Stimulated activated CD4-positive, alpha-beta T cell treated with anti-CD3 and anti-CD28 coated beads, Interleukin-1b, Interleukin-23, amount 100 ng/mL, for 48 hours (primary cell): ENCODE measurements around the gene MEI1.
"Not testable (repeated sequence)": the region's sequence is repeated elsewhere in the genome, so short reads cannot be mapped to it uniquely, and the experiment has no call there.

Experiments used
- DNase-seq: peaks from one replicate; pipeline ENCODE4 v3.0.0-alpha.2; 2020

The MEI1 gene, protein sequence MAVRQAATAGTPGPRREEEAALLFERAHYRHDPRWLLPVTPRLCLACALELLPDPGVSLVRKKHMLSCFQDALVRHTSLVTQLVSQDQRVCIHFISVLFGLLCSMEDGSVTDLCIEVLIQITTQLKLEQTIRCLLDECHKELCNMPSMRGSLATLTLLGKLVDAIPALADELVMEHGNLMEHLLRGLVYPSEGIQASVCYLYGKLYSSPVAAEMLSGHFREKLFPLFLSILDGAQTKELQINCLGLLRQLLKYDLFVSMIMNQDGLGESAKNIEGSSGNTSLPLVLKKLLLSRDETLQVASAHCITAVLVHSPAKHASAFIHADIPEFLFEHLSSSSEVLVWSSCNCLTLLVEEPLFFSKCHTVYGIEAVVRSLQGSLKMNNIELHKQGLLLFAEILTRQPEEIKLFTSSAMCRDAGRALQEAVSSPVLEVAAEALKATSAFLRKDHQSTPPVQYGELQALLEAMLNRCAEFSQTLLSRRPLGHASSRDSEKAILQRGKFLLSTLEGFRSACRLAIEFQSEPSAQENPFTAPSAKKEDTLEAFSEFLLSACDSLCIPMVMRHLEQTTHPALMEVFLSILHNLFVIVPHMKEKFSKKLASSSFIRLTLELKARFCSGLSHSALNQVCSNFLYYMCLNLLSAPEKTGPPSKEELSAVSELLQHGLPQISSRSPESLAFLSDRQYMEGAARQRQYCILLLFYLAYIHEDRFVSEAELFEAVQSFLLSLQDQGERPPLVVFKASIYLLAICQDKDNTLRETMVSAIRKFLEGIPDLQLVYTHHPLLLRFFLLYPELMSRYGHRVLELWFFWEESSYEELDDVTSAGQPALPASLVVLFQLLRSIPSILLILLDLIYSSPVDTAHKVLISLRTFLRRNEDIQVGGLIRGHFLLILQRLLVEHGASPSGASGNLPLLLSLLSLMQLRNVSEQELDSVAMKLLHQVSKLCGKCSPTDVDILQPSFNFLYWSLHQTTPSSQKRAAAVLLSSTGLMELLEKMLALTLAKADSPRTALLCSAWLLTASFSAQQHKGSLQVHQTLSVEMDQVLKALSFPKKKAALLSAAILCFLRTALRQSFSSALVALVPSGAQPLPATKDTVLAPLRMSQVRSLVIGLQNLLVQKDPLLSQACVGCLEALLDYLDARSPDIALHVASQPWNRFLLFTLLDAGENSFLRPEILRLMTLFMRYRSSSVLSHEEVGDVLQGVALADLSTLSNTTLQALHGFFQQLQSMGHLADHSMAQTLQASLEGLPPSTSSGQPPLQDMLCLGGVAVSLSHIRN

DNA sequence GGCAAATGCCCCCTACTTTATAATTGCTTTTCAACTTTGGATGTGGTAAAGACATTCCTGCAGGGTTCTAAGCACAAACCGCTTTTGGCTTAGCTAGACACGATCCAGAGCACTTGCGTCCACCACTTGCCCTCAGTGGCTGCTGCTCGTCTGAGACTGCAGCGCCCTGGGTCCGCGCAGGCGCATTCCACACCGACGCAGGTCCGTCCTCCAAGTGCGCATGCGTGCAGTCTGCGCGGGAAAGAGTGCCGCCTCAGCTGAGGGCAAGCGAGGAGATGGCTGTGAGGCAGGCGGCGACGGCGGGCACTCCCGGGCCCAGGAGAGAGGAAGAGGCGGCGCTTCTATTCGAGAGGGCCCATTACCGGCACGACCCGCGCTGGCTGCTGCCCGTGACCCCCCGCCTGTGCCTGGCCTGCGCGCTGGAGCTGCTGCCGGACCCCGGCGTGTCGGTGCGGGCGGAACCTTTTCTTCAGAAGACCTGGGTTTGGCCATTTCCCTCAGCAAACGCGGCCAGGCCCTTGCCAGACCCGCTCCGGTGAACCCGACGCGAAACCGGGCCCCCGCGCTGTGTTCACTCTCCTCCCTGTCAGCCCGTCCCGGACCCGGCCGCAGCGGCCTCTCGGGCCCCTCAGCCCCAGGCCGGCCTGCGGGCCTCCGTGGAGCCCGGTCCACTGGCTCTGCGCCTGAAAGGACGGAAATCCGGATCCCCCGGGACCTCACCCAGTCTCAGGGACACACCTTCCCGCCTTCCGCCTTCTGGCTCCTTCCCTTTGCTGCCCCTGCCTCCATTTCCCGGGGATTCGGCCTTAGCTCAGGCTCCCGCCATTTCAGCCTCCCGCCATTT is at the start of gene MEI1:
TSS of gene MEI1 (plus strand) at position 240 of the 844 bp plus-strand sequence. CDS start at position 276, 36 bp downstream.
- DNase-seq: peak; percentile 94

DNA sequence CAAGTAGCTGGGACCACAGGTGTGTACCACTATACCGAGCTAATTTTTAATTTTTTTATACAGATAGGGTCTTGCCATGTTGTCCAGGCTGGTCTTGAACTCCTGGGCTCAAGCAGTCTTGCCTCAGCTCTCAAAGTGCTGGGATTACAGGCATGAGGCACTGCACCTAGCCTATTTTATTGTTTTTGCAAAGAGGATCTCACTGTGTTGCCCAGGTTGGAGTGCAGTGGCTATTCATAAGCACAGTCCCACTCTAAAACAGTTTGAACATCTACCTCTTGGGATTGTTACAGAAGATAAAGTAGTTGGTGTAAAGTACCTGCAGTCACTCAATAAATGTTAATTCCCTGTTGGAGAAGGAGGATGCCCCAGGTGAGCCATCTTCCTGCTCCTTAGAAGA is 49.1 kb upstream of the MEI1 start:
- no peak for DNase-seq

DNA sequence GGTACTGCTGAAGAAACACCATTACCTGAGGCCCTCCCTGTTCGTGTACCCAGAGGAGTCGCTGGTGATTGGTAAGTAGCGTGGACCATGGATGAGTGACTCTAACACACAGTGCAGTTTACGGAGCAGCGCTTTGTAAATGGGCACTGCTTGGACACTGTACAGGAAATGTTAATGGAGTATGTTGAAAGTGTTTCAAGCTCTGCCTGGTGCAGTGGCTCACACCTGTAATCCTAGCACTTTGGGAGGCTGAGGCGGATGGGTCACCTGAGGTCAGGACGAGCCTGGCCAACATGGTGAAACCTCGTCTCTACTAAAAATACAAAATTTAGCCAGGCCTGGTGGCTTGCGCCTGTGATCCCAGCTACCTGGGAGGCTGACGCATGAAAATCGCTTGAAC is 48.5 kb upstream of the MEI1 start:
- no peak for DNase-seq

- DNase-seq: no peak
Observed at GRCh38 chr22:41654322-41654721, 45.0 kb upstream of the MEI1 start.

- DNase-seq: no peak
Observed at GRCh38 chr22:41656556-41656955, 42.7 kb upstream of the MEI1 start.

- no peak for DNase-seq
Observed at GRCh38 chr22:41657709-41658108, 41.6 kb upstream of the MEI1 start.

DNA sequence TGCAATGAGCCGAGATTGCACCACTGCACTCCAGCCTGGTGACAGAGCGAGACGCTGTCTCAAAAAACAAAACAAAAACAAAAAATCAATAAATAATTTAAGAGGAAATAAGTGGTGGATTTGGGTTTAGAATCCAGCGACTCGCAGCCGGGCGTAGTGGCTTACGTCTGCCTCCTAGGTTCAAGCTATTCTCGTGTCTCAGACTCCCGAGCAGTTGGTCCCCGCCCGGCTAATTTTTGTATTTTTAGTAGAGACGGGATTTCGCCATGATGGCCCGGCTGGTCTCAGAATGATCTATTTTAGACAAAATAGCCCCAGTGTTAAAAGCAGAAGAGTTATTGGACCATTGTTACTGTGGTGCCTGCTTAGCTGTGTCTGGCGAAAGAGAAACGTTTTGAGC is 40.4 kb upstream of the MEI1 start:
- no peak for DNase-seq

DNA sequence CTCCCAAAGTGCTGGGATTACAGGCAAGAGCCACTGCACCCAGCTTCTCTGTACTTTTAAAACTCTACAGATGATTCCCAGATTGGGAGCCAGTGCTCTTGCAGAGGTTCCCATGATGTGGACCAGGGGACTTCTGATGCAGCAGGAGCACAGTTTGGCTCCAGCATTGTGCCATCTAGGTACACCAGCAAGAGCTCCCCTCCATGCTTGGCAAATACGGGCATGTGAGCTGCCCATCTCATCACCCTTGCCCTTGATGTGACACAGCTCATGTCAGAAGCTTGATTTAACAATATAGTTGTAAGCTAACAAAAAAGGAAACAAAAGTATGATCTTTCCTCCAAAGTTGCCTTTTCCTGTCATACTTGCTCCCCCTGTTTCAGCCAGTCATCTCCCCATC is 39.4 kb upstream of the MEI1 start:
- DNase-seq: no peak

DNA sequence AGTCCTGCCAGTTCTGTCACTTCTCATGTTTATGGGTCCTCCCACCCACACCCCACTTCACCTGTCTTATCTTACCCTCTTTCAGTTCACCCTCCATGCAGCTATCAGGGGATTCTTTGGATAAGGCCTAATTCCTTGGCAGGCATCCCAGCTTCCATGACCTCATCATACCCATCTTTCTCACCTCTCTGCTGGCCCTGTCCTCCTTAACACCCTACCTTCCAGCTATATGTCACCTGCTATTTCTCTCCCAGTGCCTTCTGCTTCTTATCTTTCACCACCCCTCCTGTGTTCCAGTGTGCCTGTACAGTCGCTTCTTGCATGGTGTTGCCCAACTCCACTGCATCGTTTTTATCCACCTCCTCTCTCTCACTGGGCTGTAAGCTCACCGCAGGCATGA is 38.9 kb upstream of the MEI1 start:
- no peak for DNase-seq

GRCh38 chr22:41661088-41661487 is 38.2 kb upstream of the MEI1 start:
- DNase-seq: no peak

DNA sequence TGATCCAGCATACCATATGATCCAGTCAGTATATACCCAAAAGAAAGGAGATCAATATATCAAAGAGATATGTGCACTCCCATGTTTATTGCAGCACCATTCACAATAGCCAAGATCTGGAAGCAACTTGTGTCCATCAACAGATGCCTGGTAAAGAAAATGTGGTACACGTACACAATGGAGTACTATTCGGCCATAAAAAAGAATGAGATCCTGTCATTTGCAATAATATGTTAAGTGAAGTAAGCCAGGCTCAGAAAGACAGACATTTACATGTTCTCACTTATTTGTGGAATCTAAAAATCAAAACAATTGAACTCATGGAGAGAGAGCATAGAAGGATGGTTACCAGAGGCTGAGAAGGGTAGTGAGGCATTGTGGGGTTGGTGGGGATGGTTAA is 37.6 kb upstream of the MEI1 start:
- no peak for DNase-seq

DNA sequence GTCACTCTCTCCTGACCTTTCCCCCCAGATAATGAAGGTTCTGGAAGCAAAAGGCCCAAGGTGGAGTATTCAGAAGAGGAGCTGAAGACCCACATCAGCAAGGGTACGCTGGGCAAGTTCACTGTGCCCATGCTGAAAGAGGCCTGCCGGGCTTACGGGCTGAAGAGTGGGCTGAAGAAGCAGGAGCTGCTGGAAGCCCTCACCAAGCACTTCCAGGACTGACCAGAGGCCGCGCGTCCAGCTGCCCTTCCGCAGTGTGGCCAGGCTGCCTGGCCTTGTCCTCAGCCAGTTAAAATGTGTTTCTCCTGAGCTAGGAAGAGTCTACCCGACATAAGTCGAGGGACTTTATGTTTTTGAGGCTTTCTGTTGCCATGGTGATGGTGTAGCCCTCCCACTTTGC is 35.7 kb upstream of the MEI1 start:
- not testable (repeated sequence) for DNase-seq

- no peak for DNase-seq
Observed at GRCh38 chr22:41664490-41664889, 34.8 kb upstream of the MEI1 start.

DNA sequence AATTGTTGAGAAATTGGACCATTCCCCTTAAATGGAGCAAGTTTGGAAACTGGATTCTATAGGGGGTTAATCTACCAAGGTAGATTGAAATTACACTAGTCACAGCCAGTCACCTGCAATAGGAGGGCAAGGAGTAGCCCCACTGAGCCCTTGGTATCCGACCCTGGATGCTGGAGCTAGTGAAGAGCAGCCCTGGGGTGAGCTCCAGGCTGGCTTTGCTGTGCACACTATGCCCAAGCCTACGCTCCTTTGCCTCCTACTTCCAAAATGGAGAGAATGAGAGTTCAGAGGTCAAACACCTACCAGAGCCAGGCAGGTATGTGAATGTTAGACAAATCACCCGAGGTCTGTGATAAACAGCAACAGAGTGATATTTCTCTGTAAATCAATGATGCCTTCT is 34.4 kb upstream of the MEI1 start:
- no peak for DNase-seq

DNA sequence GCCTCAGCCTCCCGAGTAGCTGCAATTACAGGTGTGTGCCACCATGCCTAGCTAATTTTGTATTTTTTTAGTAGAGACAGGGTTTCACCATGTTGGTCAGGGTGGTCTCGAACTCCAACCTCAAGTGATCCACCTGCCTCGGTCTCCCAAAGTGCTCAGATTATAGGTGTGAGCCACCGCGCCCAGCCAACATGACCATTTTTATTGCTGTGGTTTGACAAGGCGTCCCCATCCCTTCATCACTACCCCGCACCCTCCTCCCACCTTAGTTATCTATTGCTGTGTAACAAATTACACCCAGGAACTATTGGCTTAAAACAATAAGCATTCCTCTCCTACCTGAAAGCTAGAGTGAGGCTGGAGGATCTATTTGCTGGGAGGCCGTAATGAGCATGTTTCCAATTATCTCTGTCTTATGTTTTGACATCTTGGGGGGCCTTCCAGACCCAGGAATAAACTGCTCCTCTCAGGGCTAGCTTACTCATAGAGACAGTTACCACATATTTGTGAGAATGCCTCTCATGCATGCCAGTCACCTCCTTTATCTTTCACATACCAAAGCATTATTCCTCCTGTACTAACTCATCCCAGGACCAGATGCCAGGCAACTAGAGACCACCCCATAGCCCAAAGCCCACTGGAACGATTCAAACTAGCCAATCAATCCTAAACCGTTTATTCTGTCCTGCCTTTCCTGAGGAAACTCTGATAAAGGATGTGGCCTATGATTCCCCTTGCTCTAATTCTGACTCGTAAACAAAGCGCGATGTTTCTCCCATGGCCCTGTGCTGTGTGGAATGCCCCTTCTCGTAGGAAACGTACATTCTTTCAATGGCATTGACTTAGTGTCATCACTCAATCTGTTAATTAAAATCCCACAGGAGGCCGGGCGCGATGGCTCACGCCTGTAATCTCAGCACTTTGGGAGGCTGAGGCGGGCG is 30.1 kb upstream of the MEI1 start:
- DNase-seq: no peak

DNA sequence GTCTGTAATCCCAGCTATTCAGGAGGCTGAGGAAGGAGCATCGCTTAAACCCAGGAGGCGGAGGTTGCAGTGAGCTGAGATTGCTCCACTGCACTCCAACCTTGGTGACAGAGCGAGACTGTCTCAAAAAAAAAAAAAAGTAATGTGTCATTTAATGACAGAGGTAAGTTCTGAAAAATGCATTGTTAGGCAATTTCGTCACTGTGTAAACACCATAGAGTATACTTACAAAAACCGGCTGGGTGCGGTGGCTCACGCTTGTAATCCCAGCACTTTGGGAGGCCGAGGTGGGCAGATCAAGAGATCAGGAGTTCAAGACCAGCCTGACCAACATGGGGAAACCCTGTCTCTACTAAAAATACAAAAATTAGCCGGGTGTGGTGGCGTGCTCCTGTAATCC is 27.2 kb upstream of the MEI1 start:
- not testable (repeated sequence) for DNase-seq

DNA sequence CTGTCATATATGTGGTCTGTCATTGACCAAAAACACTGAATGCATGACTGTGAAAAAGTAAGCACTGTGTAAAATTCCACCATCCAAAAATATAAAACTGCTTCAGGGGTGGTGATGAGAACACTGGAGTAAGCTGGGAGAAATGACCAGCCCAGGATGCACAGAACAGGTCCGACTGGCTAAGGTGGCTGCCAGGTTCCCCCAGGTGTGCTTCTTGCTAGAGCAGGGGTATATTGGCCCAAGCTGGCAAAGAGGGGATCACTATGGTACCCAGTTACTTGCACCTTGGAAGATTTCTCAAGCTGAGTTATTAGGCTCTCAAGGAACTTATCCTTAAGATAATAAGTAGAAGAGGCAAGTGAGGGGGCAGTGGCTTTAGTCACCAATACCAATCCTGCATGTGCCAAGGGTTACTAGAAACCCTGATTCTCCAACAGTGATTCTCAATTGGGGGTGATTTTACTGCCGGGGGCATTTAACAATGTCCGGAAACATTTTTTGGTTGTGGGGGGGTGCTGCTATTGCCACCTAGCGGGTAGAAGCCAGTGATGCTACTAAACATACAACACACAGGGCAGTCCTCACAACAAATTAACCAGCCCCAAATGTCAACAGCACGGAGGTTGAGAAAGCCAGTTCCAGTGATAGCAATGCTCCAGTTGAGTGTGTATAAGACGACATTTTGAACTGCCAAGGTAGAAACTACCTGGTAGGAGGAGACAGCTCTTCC is 26.4 kb upstream of the MEI1 start:
- no peak for DNase-seq

GRCh38 chr22:41674846-41675340 is 24.4 kb upstream of the MEI1 start:
- no peak for DNase-seq

DNA sequence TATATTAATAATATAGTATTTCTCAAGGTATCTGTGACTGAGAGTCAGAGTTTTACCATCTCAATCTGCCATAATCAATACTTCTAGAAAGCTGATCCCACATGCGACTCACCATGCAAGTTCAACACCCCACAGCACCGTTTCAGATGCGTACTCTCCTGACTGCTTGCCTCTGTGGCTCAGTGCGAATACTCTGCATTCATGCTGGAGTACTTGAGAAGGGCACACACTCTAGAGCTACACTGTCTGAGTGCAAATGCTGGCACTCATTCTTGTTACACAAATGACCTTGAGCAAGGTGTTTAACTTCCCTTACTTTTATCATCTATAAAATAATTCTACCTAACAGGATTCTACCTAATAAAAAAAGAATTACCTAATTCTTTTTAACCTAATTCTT is 23.2 kb upstream of the MEI1 start:
- DNase-seq: no peak

DNA sequence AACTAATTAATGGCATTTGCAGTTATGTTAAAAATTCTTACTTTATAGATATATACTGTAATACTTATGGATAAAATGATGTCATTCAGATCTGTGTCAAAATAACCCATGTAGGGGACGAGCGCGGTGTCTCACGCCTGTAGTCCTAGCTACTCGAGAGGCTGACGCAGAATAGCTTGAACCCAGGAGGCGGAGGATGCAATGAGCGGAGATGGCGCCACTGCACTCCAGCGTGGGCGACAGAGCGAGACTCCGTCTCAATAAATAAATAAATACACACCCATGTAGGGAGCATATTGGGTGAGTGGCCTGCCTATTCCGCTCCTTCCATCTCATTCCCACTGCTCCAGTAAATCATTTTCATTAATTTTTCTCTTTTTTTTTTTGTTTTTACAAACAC is 17.7 kb upstream of the MEI1 start:
- no peak for DNase-seq
